H1 (cell line): ENCODE measurements around the gene PTPRD. TPM values are rescaled to one million over a fixed set of nuclear protein-coding genes. Genes with fewer than 3 reads are reported as not detected.

Experiments used
- CHD1 ChIP-seq: IDR thresholded peaks from 2 replicates; pipeline ENCODE4 v1.6.1; 2012; ENCODE audit warnings: low read depth, low read length, improper control_type of control experiment
- POU5F1 ChIP-seq: IDR thresholded peaks from 2 replicates; pipeline ENCODE4 v1.6.1; 2011; ENCODE audit warnings: low read depth, mild to moderate bottlenecking, low read length, moderate library complexity
- polyA plus RNA-seq, 7 experiments: library from polyadenylated mRNA; depleted of rRNA in 3 of 7; stranded (reverse) in 5 of 7; unstranded in 2 of 7; fragments of >200 nt in 5 of 7; fragments of 200-250 nt in 2 of 7; gene quantifications; 1 replicate in 5 of 7; 2 replicates in 1 of 7; 4 replicates in 1 of 7; pipeline versions ENCODE4 v1.2.1 to v1.2.3, GENCODE V29; 2011 to 2013; ENCODE audit warnings: missing spikeins in 2 of 7, mixed read lengths in 2 of 7
- total RNA-seq: library from RNA; stranded (reverse); fragmentation: NEBNext Ultra II Directional; extraction: Animal tissue kit (Norgen Biotek cat#: 25700); gene quantifications from 2 replicates; pipeline ENCODE4 v1.2.1, GENCODE V29; 2021

PTPRD gene
- total and polyA plus RNA-seq, 2 of the 8 experiments (the other 6 are each of a cell fraction or from before 2014, with no cell fraction given), result 17.2 to 77.0 TPM

DNA sequence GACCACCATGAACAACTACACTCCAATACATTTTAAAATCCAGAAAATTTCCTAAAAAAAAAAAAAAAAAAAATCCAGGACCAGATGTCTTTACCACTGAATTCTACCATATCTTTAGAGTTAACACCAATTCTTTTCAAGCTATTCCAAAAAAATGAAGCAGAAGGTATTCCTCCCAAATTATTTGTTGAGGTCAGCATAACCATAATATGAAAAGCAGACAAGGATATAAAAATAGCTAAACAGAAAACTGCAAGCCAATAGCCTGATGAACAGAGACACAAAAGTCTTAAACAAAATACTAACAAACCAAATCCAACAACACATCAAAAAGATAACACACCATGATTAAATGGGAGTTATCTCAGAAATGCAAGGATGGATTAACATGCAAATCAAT, 695.4 kb downstream of the PTPRD start (continued):
- TF ChIP-seq CHD1, result no peak
- no peak for TF ChIP-seq POU5F1
